HL-60 (cell line): ENCODE data around the gene MLST8.

Source experiments
- DNase-seq, 2 experiments: peaks; one replicate each; pipeline ENCODE4 v3.0.0-alpha.2; 2010 to 2020; ENCODE audit warnings: low read depth in 1 of 2, low spot score in 1 of 2
- H3K27ac ChIP-seq: fragments of 250-450 bp; sonication (Bioruptor Pico); replicated peaks from 2 replicates; pipeline ENCODE4 v1.5.1; 2020; ENCODE audit warnings: mild to moderate bottlenecking, moderate library complexity
- H3K27me3 ChIP-seq: fragments of 250-450 bp; sonication (Bioruptor Pico); 2 replicates; pipeline ENCODE4 v1.5.1; 2021; ENCODE audit warnings: mild to moderate bottlenecking, moderate library complexity; ENCODE audit not compliant: insufficient read depth, poor library complexity, severe bottlenecking
- H3K4me3 ChIP-seq: replicated peaks from 2 replicates; pipeline ENCODE4 v1.5.1; 2011; ENCODE audit warnings: mild to moderate bottlenecking, control low read depth, low read length; ENCODE audit not compliant: insufficient read depth
- GABPA ChIP-seq: IDR thresholded peaks from 2 replicates; pipeline ENCODE4 v1.6.1; 2012; ENCODE audit warnings: low read depth
- POLR2AphosphoS5 ChIP-seq: IDR thresholded peaks from 2 replicates; pipeline ENCODE4 v1.6.1; 2012; ENCODE audit warnings: low read depth
- SPI1 ChIP-seq: IDR thresholded peaks from 2 replicates; pipeline ENCODE4 v1.6.1; 2012; ENCODE audit warnings: low read depth, mild to moderate bottlenecking, borderline replicate concordance
- TF ChIP-seq, protein P1 (sequence below): IDR thresholded peaks from one replicate; pipeline ENCODE4 v1.5.1; 2011; ENCODE audit warnings: low read length, control low read depth, inconsistent platforms; ENCODE audit not compliant: insufficient read depth
- TF ChIP-seq, protein P2 (sequence below): IDR thresholded peaks from 2 replicates; pipeline ENCODE4 v1.6.1; 2012; ENCODE audit warnings: low read depth; ENCODE audit not compliant: insufficient replicate concordance

The MLST8 gene

DNA sequence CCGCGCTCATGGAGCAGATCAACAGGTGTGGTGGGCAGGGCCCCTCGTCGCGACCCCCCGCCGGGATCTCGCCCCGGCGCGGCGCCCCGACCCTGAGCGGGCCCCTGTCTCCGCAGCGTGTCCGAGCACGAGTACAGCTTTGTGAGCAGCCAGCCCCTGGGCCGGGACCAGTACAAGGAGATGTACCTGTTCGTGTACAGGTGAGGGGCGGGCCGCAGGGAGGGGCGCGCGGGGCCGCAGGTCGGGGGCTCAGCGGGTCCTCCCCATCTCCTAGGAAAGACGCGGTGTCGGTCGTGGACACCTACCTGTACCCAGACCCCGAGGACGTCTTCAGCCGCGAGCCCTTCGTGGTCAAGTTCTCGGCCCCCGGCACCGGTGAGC is 31.8 kb downstream of the MLST8 start:
- TF ChIP-seq POLR2AphosphoS5 (no peak), GABPA (no peak), SPI1 (no peak)
- TF ChIP-seq, protein P1, sequence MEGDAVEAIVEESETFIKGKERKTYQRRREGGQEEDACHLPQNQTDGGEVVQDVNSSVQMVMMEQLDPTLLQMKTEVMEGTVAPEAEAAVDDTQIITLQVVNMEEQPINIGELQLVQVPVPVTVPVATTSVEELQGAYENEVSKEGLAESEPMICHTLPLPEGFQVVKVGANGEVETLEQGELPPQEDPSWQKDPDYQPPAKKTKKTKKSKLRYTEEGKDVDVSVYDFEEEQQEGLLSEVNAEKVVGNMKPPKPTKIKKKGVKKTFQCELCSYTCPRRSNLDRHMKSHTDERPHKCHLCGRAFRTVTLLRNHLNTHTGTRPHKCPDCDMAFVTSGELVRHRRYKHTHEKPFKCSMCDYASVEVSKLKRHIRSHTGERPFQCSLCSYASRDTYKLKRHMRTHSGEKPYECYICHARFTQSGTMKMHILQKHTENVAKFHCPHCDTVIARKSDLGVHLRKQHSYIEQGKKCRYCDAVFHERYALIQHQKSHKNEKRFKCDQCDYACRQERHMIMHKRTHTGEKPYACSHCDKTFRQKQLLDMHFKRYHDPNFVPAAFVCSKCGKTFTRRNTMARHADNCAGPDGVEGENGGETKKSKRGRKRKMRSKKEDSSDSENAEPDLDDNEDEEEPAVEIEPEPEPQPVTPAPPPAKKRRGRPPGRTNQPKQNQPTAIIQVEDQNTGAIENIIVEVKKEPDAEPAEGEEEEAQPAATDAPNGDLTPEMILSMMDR = no peak
- TF ChIP-seq, protein P2, sequence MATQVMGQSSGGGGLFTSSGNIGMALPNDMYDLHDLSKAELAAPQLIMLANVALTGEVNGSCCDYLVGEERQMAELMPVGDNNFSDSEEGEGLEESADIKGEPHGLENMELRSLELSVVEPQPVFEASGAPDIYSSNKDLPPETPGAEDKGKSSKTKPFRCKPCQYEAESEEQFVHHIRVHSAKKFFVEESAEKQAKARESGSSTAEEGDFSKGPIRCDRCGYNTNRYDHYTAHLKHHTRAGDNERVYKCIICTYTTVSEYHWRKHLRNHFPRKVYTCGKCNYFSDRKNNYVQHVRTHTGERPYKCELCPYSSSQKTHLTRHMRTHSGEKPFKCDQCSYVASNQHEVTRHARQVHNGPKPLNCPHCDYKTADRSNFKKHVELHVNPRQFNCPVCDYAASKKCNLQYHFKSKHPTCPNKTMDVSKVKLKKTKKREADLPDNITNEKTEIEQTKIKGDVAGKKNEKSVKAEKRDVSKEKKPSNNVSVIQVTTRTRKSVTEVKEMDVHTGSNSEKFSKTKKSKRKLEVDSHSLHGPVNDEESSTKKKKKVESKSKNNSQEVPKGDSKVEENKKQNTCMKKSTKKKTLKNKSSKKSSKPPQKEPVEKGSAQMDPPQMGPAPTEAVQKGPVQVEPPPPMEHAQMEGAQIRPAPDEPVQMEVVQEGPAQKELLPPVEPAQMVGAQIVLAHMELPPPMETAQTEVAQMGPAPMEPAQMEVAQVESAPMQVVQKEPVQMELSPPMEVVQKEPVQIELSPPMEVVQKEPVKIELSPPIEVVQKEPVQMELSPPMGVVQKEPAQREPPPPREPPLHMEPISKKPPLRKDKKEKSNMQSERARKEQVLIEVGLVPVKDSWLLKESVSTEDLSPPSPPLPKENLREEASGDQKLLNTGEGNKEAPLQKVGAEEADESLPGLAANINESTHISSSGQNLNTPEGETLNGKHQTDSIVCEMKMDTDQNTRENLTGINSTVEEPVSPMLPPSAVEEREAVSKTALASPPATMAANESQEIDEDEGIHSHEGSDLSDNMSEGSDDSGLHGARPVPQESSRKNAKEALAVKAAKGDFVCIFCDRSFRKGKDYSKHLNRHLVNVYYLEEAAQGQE = no peak
- no peak for DNase-seq
- H3K4me3 ChIP-seq = no peak overlapping the region
- H3K27me3 ChIP-seq = no peaks in the 10 kb centered on the region
- H3K27ac ChIP-seq = no peak overlapping the region

DNA sequence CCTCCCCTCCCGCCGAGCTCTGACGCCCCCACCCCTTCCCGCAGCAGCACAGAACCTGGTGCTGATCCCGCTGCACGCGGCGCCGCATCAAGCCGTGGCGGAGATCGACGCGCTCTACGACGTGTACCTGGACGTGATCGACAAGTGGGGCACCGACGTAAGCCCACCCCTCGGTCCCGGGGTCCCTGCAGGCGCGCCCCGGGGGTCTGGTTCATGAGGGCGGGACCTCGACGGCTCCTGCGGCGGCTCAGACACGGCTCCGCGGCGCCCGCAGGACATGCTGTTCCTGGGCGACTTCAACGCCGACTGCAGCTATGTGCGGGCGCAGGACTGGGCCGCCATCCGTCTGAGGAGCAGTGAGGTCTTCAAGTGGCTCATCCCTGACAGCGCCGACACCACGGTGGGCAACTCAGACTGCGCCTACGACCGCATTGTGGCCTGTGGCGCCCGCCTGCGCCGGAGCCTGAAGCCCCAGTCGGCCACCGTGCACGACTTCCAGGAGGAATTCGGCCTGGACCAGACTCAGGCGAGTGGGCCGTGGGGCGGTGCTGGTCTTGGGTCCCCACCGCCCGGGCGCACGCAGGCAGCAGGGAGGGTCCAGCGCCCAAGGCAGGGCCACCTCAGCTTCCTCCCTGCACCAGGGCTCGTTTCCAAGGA is 32.4 kb downstream of the MLST8 start:
- no peak overlapping the region for H3K27ac ChIP-seq
- H3K4me3 ChIP-seq = no peak overlapping the region
- H3K27me3 ChIP-seq = no peaks in the 10 kb centered on the region
- DNase-seq = no peak
- TF ChIP-seq, protein P1 = no peak
- TF ChIP-seq, protein P2 = no peak
- TF ChIP-seq SPI1 (no peak), GABPA (no peak), POLR2AphosphoS5 (no peak)

DNA sequence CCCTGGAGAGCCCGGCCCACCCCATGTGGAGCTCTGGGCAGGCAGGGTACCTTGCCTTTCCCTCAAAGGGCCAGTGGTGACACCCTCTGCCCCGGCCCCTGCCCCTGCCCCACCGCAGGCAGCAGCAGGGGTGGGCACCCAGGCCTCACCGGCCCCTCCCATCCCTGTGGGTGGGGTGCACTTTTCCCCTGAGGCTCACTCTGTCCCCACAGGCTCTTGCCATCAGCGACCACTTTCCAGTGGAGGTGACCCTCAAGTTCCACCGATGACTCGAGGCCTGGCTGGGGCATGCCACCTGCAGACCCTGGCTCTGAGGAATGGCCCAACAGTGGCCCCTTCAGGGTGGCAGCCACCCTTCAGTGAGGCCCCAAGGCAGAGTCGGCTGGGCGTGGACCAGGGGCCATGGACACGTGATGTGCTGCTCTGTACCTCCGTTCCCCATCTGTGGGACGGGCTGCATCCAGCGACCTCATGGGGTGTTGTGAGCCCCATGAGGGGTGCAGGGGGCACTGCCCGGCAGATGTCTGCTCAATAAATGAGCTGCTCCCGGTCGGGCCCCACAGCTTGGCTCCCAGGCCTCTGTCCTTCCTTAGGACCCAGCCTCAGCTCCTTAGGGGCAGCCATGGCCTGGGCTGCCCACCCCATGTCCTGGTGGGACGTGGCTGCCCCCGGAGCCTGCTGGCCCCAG is 33.0 kb downstream of the MLST8 start:
- no peaks in the 10 kb centered on the region for H3K27me3 ChIP-seq
- H3K4me3 ChIP-seq = no peak overlapping the region
- no peak overlapping the region for H3K27ac ChIP-seq
- DNase-seq = no peak
- TF ChIP-seq POLR2AphosphoS5 (no peak; the same call in 1 of the 2 replicates), SPI1 (no peak), GABPA (no peak)
- TF ChIP-seq, protein P2 = no peak
- TF ChIP-seq, protein P1 = no peak
